Inflammatory macrophage (primary cell): Measurements from ENCODE around the gene WBP2NL.
"Not testable (repeated sequence)": the region's sequence is repeated elsewhere in the genome, so short reads cannot be mapped to it uniquely, and the experiment has no call there.

Source experiments
- DNase-seq, 2 donors: peaks; one replicate each; pipeline ENCODE4 v3.0.0-alpha.2; 2020 to 2022
- total RNA-seq, 18 experiments: gene quantifications; one replicate each; lab custom pipeline; 2026; ENCODE audit warnings: mixed read lengths in 6 of 18, inconsistent platforms in 2 of 18; lab: John Stamatoyannopoulos, UW

Gene WBP2NL, protein sequence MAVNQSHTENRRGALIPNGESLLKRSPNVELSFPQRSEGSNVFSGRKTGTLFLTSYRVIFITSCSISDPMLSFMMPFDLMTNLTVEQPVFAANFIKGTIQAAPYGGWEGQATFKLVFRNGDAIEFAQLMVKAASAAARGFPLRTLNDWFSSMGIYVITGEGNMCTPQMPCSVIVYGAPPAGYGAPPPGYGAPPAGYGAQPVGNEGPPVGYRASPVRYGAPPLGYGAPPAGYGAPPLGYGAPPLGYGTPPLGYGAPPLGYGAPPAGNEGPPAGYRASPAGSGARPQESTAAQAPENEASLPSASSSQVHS
- total RNA-seq = 0.11 to 0.97 (median 0.50) reads per million in 18 experiments

DNA sequence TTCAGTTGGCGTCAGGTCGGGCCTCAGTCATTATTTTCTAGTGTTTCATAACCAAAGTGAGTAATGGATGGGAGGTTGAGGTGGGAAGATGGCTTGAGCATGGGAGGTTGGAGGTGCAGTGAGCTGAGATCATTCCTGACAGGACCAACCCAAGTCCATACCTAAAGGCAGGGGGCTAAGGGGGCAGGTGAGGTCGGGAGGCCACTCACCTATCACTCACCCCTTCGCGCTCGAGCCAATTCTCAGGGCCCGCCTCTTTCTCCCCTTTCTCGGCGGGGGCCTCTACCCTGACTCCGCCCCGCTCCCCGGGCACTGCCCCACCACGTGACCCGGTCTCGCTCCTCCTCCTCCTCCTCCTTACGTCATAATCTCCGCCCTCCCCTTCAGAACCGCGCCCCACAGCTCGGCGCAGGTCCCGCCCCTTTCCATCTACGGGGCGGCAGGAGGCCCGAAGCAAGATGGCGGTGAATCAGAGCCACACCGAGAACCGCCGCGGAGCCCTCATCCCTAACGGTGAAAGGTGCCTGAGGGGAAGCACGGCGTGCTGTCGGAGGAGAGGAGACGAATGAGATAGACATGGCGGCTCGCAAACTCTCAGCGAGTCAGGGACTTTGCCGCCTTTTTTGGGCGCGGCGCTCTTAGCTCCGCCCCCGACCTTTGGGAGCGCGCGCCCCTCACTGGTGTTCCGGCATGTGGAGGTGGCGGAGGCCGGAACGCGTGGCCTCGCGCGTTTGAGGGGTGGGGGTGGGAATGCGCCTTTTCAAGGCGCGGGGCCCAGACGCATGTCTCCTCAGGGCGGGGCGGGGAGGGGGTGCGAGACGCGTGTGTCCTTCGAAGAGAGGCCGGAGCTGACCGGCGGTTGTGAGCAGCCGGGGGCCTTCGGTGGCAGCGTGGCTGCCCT, at the start of gene WBP2NL:
Gene WBP2NL, plus strand, starts transcription at position 428 of the 901 bp plus-strand sequence. Its CDS starts 31 bp downstream, at position 459.
- DNase-seq = peak; percentile 91

DNA sequence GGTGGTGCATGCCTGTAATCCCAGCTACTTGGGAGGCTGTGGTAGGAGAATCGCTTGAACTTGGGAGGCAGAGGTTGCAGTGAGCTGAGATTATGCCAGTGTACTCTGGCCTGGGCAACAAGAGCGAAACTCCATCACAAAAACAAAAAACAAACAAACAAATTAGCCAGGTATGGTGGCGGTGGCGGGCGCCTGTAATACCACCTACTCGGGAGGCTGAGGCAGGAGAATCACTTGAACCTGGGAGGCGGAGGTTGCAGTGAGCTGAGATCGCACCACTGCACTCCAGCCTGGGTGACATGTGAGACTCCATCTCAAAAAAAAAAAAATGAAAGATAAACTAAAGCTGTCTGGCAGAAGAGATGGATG, 49.7 kb upstream of the WBP2NL start:
- DNase-seq = not testable (repeated sequence)

DNA sequence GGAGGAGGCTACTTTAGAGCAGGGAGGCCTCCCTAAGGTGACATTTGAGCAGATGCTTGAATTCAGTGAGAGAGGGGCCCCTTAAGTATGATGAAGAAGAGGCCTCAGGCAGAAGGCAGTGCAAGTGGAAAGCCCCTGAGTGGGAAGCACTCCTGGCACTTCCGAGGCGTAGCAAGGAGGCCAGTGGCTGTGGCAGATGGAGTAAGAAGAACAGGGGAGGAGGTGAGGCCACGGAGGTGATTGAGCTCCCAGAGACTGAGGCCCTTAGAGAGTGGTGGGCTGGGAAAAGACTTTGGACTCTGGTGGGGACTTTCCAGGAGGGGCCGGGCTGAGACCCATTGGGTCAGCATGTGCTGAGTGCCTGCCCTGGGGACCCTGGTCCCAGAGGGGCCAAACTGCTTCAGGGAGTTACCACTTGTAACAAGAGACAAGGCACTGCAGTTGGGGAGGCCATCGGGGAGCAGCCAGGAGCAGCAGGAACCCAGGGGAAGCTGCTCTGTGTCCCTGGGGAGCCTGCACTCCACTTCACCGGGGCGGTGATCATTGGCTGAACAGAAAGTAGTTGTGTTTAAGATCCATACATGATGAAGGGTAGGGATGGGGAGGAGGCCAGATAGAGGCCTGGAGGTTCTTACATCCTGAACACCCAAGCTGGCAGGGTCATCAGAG, 49.2 kb upstream of the WBP2NL start:
- no peak for DNase-seq

DNA sequence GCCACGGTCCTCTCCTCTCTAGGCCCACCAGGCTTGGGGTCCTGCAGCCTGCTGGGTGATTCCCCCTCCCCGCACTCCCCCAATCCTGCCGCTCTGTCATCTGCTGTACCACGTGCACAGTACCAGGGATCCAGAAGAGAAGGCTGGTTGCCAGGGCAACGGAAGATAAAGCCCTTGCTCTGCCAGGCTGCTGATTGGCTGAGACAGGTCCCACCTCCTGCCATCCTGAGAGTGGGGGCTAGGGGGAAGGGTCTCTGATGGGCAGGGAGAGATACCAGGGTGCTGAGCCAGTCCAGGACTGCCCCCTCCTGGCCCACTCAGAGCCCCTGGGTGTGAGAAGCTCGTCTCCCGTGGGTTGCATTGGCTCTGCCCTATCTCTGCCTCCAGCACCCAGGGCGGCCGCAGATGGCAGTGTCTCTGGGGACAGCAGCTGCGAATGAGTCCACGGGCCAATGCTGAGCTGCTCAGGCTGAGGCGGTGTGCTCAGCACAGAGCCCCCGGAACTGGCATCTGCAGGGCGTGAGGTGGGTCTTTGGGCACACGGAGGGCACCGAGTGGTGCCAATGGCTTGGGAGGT, 46.6 kb upstream of the WBP2NL start, which contains the start of gene SMIM45:
Gene SMIM45, plus strand, starts transcription at position 253 of the 577 bp plus-strand sequence.
- DNase-seq = no peak

DNA sequence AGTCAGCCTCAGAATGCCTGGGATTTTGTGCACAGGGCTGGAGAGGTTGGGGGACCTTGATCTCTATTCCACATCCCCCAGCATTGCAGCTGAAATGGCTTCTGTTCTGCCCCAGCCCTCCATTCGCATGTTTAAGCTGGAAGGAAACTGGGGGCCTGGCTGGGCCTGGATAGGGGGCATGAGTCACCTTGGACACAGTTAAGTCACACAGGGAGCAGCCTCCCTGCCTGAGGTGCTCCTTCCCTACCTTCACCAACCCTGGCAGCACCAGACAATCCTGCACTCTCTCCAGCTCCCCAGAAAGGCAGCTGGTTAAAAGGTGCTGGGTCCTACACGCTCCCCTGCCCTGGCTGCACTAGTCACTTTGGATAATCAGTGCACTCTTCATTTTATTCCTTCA, 45.9 kb upstream of the WBP2NL start:
- DNase-seq = no peak

DNA sequence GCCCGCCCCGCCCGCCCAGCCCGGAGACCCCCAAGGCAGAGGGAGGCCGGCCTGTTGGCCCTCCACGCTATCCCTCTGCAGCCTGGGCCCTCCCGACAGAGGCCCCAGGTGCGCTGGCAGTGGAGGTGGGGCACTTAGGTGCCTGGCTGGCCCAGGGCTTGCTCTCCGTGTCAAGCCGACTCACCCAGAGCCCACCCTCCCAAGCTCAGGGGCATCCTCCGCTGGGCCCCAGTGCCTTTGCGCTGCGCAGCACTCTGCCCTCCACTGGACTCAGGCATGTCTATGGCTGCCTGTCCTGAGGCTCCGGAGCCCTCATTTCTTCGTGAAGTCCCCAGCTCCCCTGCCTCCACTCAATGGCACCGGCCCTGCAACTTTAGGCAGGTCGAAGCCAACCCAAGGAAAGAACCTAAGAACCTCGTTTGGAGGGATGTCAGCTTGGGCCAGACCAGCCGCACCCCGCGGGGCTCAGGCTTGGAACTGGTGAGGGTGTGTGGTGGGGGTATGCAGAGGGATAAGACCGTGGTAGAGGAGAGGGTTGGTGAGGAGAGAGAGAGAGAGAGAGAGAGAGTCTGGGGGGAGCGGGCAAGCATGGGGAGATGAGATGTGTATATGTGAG, 40.5 kb upstream of the WBP2NL start:
- DNase-seq = no peak

DNA sequence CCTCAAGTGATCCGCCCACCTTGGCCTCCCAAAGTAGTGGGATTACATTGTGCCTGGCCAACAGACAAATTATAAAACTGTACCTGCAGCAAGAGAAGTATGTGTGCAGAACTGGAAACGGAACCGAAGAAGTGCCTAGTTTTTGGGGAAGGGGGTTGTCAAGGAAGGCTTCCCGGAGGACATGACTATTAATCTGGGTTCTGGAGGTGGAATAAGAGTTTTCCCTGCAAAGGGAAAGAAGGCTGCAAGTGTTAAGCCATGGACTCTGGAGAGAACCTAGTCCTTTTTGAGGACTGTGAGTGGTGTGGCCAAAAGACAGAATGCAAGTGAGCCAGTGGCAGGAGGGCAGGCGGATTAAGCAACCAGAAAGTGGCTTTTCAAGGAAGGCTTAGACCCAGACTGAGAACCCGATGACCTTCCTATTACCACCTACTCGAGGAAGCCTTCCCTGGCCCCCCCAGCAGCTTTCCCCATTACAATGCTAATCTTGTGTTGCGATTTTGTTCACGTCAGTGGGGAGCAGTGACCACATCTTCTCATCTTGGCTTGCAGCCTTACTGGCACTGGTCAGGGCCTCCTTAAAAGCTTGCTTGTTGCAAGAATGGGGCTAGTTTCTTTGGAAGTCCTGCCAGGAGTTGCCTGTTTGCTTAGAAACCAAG, 35.0 kb upstream of the WBP2NL start:
- peak; percentile 24 to 40 for DNase-seq

DNA sequence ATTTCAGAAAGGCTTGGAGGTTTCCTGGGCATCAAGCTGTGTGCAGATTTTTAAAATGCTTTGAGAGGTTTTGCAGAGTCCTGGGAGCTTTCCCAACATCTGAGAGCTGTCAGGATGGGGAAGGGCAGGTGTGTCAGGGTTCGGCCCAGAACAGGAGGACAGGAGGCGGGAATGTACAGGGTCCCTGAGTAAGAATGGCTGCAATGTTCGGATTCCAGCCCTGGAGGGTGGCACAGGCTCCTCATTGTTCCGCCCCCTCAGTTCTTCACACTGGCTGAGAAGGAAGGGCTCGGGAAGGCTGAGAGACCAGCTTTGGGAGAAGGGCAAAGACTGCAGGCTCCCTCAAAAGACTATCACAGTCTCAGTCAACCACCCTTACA, 34.5 kb upstream of the WBP2NL start:
- no peak for DNase-seq

DNA sequence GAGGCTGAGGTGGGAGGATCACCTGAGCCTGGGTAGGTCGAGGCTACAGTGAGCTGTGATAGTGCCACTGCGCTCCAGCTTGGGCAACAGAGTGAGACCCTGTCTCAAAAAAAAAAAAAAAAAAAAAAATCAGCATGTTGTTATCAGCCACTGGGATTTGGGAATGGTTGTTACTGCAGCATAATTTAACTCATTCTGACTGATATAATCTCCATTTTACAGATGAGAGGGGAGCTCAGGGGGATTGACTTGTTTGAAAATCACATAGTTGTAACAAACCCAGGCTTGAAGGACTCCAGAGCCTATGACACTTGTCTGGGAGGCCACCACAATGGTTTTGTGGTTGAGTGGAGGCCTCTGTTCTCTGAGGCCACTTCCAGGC, 32.4 kb upstream of the WBP2NL start:
- DNase-seq = no peak

DNA sequence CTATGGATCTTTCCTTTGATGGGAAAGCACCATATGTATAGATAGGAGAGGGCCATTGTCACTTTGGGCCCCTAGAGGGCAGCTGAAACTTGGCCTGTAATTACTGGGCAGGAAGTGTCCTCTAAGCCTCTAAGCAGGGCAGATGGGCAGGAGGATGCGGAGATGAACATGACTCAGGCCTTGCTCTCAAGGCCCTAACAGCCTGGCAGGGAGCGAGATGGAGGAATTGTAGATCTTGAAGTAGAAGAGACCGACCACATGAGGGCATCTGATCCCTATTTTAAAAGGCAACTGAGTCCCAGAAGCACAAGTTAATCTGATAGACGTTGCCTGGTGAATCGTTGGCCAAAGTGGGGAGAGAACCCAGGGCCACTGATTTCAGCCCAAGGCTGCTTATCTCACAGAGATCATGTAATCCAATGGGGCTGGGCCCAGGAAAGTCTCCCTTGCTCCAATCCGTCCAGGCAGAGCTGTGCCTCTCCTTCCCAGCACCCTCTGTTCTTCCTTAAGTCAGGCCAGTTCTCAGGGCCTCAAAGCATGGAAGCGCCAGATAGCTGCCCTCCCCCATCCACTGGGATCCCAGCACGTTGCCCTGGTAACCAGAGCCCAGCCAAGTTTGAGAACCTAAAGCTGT, 31.9 kb upstream of the WBP2NL start:
- DNase-seq = peak; percentile 83 to 87

DNA sequence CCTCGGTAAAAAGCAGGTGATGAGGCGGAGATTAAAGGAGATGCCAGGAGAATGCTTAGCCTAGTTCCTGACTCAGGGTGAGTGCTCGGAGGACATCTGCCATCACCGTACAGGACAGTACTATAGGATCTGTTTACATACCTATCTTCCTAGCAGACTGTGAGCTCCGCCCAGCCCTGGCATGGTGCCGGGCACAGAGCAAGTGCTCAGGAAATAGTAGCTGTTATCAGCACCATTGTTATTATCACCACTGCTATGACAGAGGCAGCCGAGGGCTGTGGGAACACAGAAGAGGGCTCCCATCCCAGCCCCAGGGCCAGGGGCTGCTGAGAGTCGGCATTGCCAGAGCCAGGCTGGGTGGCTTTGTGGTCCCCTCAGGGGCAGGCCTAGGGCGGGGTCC, 30.0 kb upstream of the WBP2NL start:
- no peak for DNase-seq

DNA sequence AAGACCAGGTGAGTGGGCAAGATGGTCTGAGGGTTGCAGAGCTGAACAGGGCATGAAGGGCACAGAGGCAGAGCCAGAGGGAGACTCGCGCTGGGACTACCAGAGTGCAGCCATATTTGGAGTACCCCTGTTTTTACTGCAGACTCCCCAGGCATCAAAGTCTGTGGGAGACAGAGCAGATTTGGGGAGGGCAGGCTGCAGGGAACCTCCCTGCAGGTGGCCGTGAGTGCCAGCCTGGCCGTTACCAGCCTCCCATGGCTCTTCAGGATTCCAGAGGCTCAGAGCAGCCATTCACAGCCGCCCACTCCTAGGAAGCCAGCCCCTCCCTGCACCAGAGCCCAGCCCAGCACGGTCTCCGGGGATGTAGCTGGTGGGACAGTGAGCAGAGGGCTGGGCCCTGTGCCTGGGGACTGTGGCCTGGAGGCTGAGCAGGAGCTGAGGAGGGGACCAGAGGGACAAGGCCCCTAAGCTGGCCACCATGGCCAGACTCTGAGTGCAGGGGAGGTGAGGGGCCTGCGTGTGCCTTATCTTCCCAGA, 29.4 kb upstream of the WBP2NL start, which contains the start of gene SEPTIN3:
Gene SEPTIN3, plus strand, starts transcription at position 334 of the 537 bp plus-strand sequence. CDS start 2,050 bp downstream, outside the sequence.
- no peak for DNase-seq

DNA sequence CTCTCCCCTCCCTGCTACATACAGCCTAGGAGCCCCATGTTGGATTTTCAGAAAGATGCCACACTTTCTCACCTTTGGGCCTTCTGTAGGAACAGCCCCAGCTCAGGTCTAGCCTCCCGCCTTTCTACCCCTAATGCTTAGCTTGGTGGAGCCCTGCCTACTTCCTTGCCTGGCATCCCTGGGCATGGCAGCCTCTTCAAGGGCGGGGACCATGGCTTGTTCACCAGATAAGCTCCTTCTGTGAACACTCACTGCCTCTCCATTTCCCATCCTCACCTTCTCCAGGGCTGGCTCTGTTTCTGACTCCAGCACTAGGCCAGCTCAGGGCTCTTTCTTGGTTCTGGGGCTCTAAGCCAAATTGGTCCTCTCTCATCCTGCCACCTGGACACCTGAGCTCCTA, 28.0 kb upstream of the WBP2NL start:
- DNase-seq = no peak

DNA sequence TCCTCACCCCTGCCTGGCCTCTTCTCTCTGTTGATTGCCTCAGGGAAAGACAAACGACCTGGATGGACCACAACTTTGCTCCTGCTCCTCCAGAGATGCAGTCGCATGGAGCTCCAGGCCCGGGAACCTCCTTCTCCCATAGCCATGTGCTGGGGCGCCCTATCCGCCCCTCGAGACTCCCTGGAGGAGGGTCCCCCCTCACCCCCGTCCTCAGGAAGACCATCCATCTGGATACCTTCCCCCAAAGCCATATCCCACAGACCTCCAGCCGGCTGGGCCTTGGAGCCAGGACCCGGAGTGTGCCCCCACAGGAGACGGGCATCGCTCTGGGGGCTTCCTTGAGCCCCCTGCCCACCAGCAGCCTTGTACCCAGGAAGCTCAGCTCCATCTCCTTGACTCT, 27.2 kb upstream of the WBP2NL start:
- no peak for DNase-seq

DNA sequence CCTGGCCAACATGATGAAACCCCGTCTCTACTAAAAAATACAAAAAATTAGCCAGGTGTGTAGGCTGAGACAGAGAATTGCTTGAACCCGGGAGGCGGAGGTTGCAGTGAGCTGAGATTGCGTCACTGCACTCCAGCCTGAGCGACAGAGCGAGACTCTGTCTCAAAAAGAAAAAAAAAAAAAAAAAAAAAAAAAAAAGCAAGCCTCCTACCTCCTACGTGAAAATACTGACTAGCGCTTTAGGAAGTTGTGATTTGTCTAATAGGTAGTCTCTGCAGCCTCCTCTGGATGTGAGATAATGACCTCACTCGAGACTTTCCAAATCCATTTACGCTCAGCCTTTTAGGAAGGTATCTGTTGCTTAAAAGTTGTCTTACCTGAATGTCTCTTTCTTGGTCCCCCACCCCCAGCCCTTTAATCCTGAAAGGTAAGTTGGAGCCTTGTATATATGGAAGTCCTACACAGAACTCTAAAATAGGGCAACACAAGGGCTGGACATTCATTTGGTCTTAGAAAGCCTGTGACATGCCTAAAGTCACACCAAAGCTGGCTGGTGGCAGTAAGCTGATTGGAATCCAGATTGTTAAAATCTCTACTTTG, 23.8 kb upstream of the WBP2NL start:
- no peak for DNase-seq

DNA sequence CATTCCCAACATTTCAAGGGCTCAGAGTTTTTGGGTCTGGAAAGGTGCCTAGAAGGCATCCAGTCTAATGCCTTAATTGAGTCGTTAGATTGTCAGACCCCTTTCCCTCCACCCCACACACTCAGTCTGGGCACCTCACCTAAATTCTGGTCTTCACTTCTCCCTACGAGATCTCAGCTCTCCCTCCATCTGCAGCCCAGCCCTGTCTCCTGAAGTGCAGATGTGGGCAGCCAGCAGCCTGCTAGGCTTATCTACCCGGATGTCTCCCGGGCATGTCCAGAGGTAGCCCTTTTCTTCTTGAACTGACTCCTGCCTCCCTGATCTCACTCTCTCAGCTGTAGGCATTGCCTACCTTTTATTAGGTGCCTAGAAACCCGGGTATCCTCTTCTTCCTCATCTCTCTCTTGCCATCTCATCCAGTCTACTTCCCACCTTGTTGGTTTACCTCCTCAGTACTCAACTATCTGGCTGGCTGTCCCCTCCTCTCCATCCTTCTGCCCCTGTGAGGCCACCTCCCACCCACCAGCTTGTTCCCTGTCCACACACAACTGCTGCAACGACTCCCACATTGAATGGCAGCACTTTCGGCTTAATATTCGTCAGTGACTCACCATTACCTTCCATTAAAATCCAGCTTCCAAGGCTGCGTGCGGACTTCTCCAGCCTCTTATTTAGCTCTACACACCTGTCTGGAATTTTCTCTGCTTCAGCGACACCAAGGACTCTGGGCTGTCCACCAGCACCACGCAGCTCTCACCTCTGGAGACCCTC, 23.1 kb upstream of the WBP2NL start:
- DNase-seq = no peak

DNA sequence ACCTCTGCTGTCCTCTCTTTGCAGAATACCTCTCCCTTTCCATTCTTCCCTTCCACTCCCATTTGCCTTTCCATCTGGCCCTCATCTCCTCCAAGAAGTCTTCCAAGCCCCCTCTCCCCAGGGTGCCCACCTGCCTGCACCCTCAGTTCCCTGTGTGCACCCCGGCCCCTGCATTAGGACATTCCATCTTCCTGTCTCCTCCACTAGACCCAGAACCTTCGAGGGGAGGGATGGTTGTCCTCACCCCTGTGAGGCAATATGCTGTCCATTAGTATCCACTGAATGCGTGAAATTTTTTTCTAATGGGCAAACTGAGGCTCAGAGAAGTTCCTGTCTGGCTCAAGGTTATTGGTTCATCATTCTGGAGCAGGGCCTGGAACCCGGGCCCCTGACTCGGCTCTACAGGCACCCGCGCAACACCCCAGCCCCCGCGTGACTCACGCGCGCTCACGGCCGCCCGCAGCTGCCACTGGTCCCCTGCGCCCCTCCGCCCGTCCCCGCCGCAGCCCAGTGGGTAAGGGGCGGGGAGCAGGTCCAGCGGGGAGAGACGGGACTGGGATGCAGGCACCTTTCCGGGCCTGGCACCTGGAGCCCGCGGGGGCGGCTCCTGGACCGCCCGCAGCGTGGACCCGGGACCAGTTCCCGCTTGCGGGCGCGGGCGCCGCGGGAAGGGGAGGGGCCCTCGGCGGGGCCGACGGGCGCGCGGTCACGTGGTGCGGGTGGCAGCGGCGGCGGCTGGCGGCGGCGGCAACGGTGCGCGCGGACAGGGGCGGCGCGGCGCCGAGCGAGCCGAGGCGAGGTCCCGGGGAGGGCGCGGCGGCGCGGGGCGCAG, 22.3 kb upstream of the WBP2NL start:
- no peak for DNase-seq

DNA sequence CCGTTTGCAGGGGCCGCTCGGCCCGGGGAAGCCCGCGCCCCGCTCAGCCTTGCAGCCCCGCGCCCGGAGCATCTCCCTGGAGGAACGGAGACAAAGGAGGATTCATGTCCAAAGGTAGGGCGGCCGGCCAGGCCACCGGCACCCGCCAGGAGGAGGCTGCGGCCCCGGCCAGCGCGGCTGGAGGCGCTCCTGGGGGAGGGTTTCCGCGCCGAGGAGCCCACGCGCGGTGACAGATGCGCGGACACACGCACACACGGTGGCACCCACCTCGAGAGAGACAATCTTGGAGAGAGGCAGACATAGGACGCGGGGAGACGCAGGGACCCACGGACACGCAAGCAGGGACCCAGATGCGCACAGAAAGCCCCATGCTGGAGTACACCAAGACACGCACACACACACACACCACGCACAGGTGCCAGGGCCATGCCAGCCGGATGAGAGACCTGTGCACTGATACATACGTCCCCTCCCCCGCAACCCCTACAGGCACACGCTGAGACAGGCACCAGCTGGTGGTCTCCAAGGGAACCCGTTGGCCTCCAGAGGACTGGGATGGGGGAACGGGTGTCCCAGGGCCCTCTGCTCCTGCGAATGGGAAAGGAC, 21.5 kb upstream of the WBP2NL start:
- no peak for DNase-seq
